HEK293T (cell line): ENCODE measurements around the gene RAB30.
"Not testable (repeated sequence)": the region's sequence is repeated elsewhere in the genome, so short reads cannot be mapped to it uniquely, and the experiment has no call there.

ENCODE experiments used
- CTCF ChIA-PET: fragments of 350-600 bp; formaldehyde crosslinking; extraction: SDS; loops from one replicate; lab custom pipeline; 2021; ENCODE audit warnings: antibody characterized with exemption, inconsistent platforms; lab: Yijun Ruan, JAX
- POLR2A ChIA-PET: fragments of 350-600 bp; formaldehyde crosslinking; extraction: SDS; loops from one replicate; lab custom pipeline; 2020; ENCODE audit warnings: antibody characterized with exemption, inconsistent platforms; lab: Yijun Ruan, JAX
- DNase-seq: peaks from one replicate; pipeline ENCODE4 v3.0.0; 2012; ENCODE audit warnings: mixed read lengths; ENCODE audit errors: extremely low spot score
- ARNT ChIP-seq: fragments of 450-650 bp; IDR thresholded peaks from 2 replicates; pipeline ENCODE4 v1.6.1; 2017; ENCODE audit warnings: mild to moderate bottlenecking
- BHLHE40 ChIP-seq: fragments of 450-650 bp; IDR thresholded peaks from 2 replicates; pipeline ENCODE4 v1.6.1; 2016; ENCODE audit warnings: mild to moderate bottlenecking, moderate library complexity, borderline replicate concordance
- CTBP1 ChIP-seq: fragments of 450-650 bp; IDR thresholded peaks from 2 replicates; pipeline ENCODE4 v1.6.1; 2016; ENCODE audit warnings: borderline replicate concordance
- ELF4 ChIP-seq: fragments of 450-650 bp; IDR thresholded peaks from 2 replicates; pipeline ENCODE4 v1.6.1; 2017; ENCODE audit warnings: antibody characterized with exemption
- FOXA1 ChIP-seq: fragments of 450-650 bp; IDR thresholded peaks from 2 replicates; pipeline ENCODE4 v1.6.1; 2016; ENCODE audit warnings: mild to moderate bottlenecking
- FOXK2 ChIP-seq: fragments of 450-650 bp; IDR thresholded peaks from 2 replicates; pipeline ENCODE4 v1.6.1; 2016; ENCODE audit warnings: mild to moderate bottlenecking
- FOXM1 ChIP-seq: fragments of 450-650 bp; IDR thresholded peaks from 2 replicates; pipeline ENCODE4 v1.6.1; 2017; ENCODE audit warnings: mild to moderate bottlenecking, borderline replicate concordance
- HDGF ChIP-seq: fragments of 450-650 bp; IDR thresholded peaks from 2 replicates; pipeline ENCODE4 v1.6.1; 2017; ENCODE audit warnings: antibody characterized with exemption, borderline replicate concordance
- L3MBTL2 ChIP-seq: fragments of 450-650 bp; conservative IDR thresholded peaks from 2 replicates; pipeline ENCODE4 v1.6.1; 2016; ENCODE audit warnings: mild to moderate bottlenecking
- LEF1 ChIP-seq: fragments of 450-650 bp; IDR thresholded peaks from 2 replicates; pipeline ENCODE4 v1.6.1; 2017; ENCODE audit warnings: mild to moderate bottlenecking, borderline replicate concordance
- NFRKB ChIP-seq: fragments of 450-650 bp; IDR thresholded peaks from 2 replicates; pipeline ENCODE4 v1.6.1; 2016; ENCODE audit warnings: mild to moderate bottlenecking, moderate library complexity
- SP1 ChIP-seq: fragments of 450-650 bp; IDR thresholded peaks from 2 replicates; pipeline ENCODE4 v1.6.1; 2017
- SUZ12 ChIP-seq: fragments of 450-650 bp; IDR thresholded peaks from 2 replicates; pipeline ENCODE4 v1.6.1; 2016; ENCODE audit warnings: mild to moderate bottlenecking
- TARDBP ChIP-seq: fragments of 450-650 bp; IDR thresholded peaks from 2 replicates; pipeline ENCODE4 v1.6.1; 2016
- ZNF384 ChIP-seq: fragments of 450-650 bp; IDR thresholded peaks from 2 replicates; pipeline ENCODE4 v1.6.1; 2016
- TF ChIP-seq, protein P1 (sequence below): fragments of 450-650 bp; IDR thresholded peaks from 2 replicates; pipeline ENCODE4 v1.6.1; 2016

The RAB30 gene

GRCh38 chr11:82974851-82975250, 96.8 kb downstream of the RAB30 start:
- DNase-seq: no peak
- TF ChIP-seq FOXM1: no peak
- TF ChIP-seq TARDBP: no peak
- TF ChIP-seq HDGF: no peak
- TF ChIP-seq ARNT: no peak
- no peak for TF ChIP-seq FOXK2
- TF ChIP-seq BHLHE40: no peak
- no peak for TF ChIP-seq LEF1
- TF ChIP-seq FOXA1: no peak
- TF ChIP-seq CTBP1: no peak
- TF ChIP-seq SUZ12: no peak
- TF ChIP-seq, protein P1, sequence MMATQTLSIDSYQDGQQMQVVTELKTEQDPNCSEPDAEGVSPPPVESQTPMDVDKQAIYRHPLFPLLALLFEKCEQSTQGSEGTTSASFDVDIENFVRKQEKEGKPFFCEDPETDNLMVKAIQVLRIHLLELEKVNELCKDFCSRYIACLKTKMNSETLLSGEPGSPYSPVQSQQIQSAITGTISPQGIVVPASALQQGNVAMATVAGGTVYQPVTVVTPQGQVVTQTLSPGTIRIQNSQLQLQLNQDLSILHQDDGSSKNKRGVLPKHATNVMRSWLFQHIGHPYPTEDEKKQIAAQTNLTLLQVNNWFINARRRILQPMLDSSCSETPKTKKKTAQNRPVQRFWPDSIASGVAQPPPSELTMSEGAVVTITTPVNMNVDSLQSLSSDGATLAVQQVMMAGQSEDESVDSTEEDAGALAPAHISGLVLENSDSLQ: no peak
- no peak for TF ChIP-seq SP1
- TF ChIP-seq NFRKB: no peak
- no peak for TF ChIP-seq ZNF384
- ChIA-PET CTCF (no interaction called here), POLR2A (interaction anchor here (0.5 kb wide), 1 partner anchor 49 kb away, joined by 3 read pairs; no protein-coding TSS in a partner anchor)

DNA sequence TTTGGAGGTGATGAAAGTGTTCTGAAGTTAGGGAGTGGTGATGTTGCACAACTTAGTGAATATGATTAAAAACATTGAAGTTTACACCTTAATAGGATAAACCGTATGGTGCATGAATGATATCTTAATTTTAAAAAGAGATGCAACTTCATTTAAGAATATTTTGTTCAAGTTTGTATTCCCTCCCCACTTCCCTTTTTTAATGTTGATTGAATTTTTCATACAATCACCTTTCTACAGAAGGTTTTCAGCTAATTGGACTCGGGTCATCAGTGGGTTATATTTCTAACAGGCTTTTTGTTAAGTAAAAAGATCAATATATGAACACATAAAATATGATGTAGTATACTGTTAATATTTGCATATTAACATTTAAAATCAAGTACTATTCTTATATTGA, 97.6 kb downstream of the RAB30 start:
- CTCF ChIA-PET: no interaction called here
- TF ChIP-seq NFRKB (no peak), L3MBTL2 (no peak), HDGF (no peak), FOXM1 (no peak), ARNT (no peak), SUZ12 (no peak), TARDBP (no peak), SP1 (no peak)
- POLR2A ChIA-PET: no interaction called here
- DNase-seq: no peak

- no peak for DNase-seq
- ChIA-PET POLR2A (no interaction called here), CTCF (no interaction called here)
- TF ChIP-seq ZNF384 (no peak), CTBP1 (no peak), LEF1 (no peak), HDGF (no peak), NFRKB (no peak), ELF4 (no peak), FOXK2 (no peak), BHLHE40 (no peak), TARDBP (no peak), SP1 (no peak), L3MBTL2 (no peak)
Measured at GRCh38 chr11:82972103-82972502, 99.6 kb downstream of the RAB30 start.

- DNase-seq, POLR2A ChIA-PET, CTCF ChIA-PET: not testable (repeated sequence)
Measured at GRCh38 chr11:82971519-82971946, 100.2 kb downstream of the RAB30 start.

- POLR2A ChIA-PET, CTCF ChIA-PET, DNase-seq: not testable (repeated sequence)
Measured at GRCh38 chr11:82970507-82971083, 101.1 kb downstream of the RAB30 start.

GRCh38 chr11:82969811-82970210, 101.9 kb downstream of the RAB30 start:
- POLR2A ChIA-PET: no interaction called here
- CTCF ChIA-PET: no interaction called here
- TF ChIP-seq FOXA1 (no peak), BHLHE40 (no peak), LEF1 (no peak), SP1 (no peak), ZNF384 (no peak)
- DNase-seq: no peak

GRCh38 chr11:82967381-82967780, 104.3 kb downstream of the RAB30 start:
- POLR2A ChIA-PET: no interaction called here

DNA sequence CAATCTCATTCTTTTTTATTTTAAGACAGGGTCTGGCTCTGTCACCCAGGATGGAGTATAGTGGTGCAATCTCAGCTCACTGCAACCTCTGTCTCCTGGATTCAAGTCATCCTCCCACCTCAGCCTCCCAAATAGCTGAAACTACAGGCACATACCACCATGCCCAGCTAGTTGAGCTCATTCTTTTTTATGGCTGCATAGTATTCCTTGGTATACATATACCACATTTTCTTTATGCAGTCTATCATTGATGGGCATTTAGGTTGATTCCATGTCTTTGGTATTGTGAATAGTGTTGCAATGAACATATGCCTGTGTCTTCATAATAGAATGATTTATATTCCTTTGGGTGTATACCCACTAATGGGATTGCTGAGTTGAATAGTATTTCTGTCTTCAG, 109.7 kb downstream of the RAB30 start:
- POLR2A ChIA-PET, DNase-seq: not testable (repeated sequence)
- CTCF ChIA-PET: interaction anchor here (1.6 kb wide), 1 partner anchor 35 kb away, joined by 3 read pairs; no protein-coding TSS in a partner anchor

More at GRCh38 chr11:82967381-82967780, 104.3 kb downstream of the RAB30 start:
- CTCF ChIA-PET: no interaction called here
- DNase-seq: no peak
- TF ChIP-seq FOXA1 (no peak), SUZ12 (no peak), ARNT (no peak), HDGF (no peak), ZNF384 (no peak), FOXK2 (no peak), BHLHE40 (no peak), LEF1 (no peak), ELF4 (no peak), TARDBP (no peak), CTBP1 (no peak), NFRKB (no peak), FOXM1 (no peak), SP1 (no peak), L3MBTL2 (no peak)
- TF ChIP-seq, protein P1: no peak
